SK-N-SH (cell line): ENCODE measurements around the gene ZNF219. TPM values are rescaled to one million over a fixed set of nuclear protein-coding genes. Genes with fewer than 3 reads are reported as not detected.

ENCODE experiments used
- CTCF ChIA-PET: fragments of 300-600, 350-600 bp; formaldehyde crosslinking; extraction: SDS; loops from one replicate; lab custom pipeline; 2021; lab: Yijun Ruan, JAX
- POLR2A ChIA-PET: fragments of 350-600 bp; sonication (Branson Sonifier 250); formaldehyde crosslinking; extraction: SDS; loops from one replicate; lab custom pipeline; 2020; ENCODE audit warnings: antibody characterized with exemption, inconsistent platforms; lab: Yijun Ruan, JAX
- DNase-seq: peaks from one replicate; pipeline ENCODE4 v3.0.0; 2012
- H2AFZ ChIP-seq: fragments of 200-600 bp; sonication (generic); 2 replicates; pipeline ENCODE4 v1.8.1; 2016; ENCODE audit warnings: antibody characterized with exemption, mild to moderate bottlenecking, low read depth
- H3F3A ChIP-seq: fragments of 200-600 bp; sonication (generic); replicated peaks from 2 replicates; pipeline ENCODE3; 2016; ENCODE audit warnings: antibody characterized with exemption, mild to moderate bottlenecking; ENCODE audit not compliant: insufficient read depth
- H3K27ac ChIP-seq, 2 experiments: fragments of 200-500 bp in 1 of 2; fragments of 200-600 bp in 1 of 2; sonication (Bioruptor generic) in 1 of 2; sonication (generic), shearing (Covaris generic) in 1 of 2; 2 replicates each; pipeline versions ENCODE4 v1.5.1 to v1.6.1; 2014 to 2016; ENCODE audit warnings: low read depth in 2 of 2, inconsistent platforms in 1 of 2, low read length in 1 of 2, mild to moderate bottlenecking in 1 of 2, mixed read lengths in 1 of 2
- H3K27me3 ChIP-seq: fragments of 200-600 bp; sonication (generic), shearing (Covaris generic); 2 replicates; pipeline ENCODE4 v1.6.1; 2016; ENCODE audit warnings: mixed run types; ENCODE audit not compliant: insufficient read depth
- H3K36me3 ChIP-seq, 2 experiments: fragments of 200-500 bp in 1 of 2; fragments of 200-600 bp in 1 of 2; sonication (Bioruptor generic) in 1 of 2; sonication (generic) in 1 of 2; replicated peaks in 1 of 2; 2 replicates each; pipeline versions ENCODE3 to v1.5.1; 2014 to 2016; ENCODE audit warnings: low read length in 1 of 2, mild to moderate bottlenecking in 1 of 2; ENCODE audit not compliant: insufficient read depth in 2 of 2, control insufficient read depth in 1 of 2
- H3K4me1 ChIP-seq, 2 experiments: fragments of 200-500 bp in 1 of 2; fragments of 200-600 bp in 1 of 2; sonication (Bioruptor generic) in 1 of 2; sonication (generic), shearing (Covaris generic) in 1 of 2; 2 replicates each; pipeline versions ENCODE4 v1.5.1 to v1.6.1; 2014 to 2016; ENCODE audit warnings: low read depth in 1 of 2, low read length in 1 of 2, mixed run types in 1 of 2; ENCODE audit not compliant: insufficient read depth in 2 of 2, control insufficient read depth in 1 of 2
- H3K4me2 ChIP-seq: fragments of 200-600 bp; sonication (generic), shearing (Covaris generic); 2 replicates; pipeline ENCODE4 v1.6.1; 2017; ENCODE audit warnings: mixed run types
- H3K4me3 ChIP-seq, 2 experiments: fragments of 200-500 bp in 1 of 2; fragments of 200-600 bp in 1 of 2; sonication (Bioruptor generic) in 1 of 2; sonication (generic), shearing (Covaris generic) in 1 of 2; 2 replicates each; pipeline versions ENCODE4 v1.5.1 to v1.8.1; 2014 to 2016; ENCODE audit warnings: low read depth in 2 of 2, inconsistent platforms in 1 of 2, low read length in 1 of 2, mild to moderate bottlenecking in 1 of 2, mixed read lengths in 1 of 2, moderate library complexity in 1 of 2
- H3K79me2 ChIP-seq: fragments of 200-600 bp; sonication (generic); 2 replicates; pipeline ENCODE4 v1.8.1; 2017; ENCODE audit warnings: mild to moderate bottlenecking; ENCODE audit not compliant: insufficient read depth
- H3K9ac ChIP-seq: fragments of 200-600 bp; sonication (generic); 2 replicates; pipeline ENCODE4 v1.6.1; 2017; ENCODE audit warnings: mixed run types
- H3K9me2 ChIP-seq: fragments of 200-600 bp; sonication (generic); 2 replicates; pipeline ENCODE4 v1.6.1; 2017; ENCODE audit warnings: mixed run types
- H3K9me3 ChIP-seq: fragments of 200-600 bp; sonication (generic); 2 replicates; pipeline ENCODE4 v1.6.1; 2017; ENCODE audit warnings: mixed run types, mild to moderate bottlenecking, moderate library complexity
- H4K20me1 ChIP-seq: fragments of 200-600 bp; sonication (generic); 2 replicates; pipeline ENCODE4 v1.6.1; 2017; ENCODE audit warnings: mild to moderate bottlenecking, mixed run types; ENCODE audit not compliant: insufficient read depth
- CHD2 ChIP-seq: fragments of 150-350 bp; IDR thresholded peaks from 2 replicates; pipeline ENCODE4 v1.6.1; 2018; ENCODE audit warnings: low read length; ENCODE audit not compliant: partially characterized antibody
- CTCF ChIP-seq: fragments of 200-600 bp; sonication (generic); IDR thresholded peaks from 2 replicates; pipeline ENCODE4 v1.6.1; 2017; ENCODE audit warnings: antibody characterized with exemption, mild to moderate bottlenecking, moderate library complexity
- ELF1 ChIP-seq: IDR thresholded peaks from 2 replicates; pipeline ENCODE4 v1.4.0; 2012
- EZH2phosphoT487 ChIP-seq: fragments of 200-600 bp; sonication (generic); IDR thresholded peaks from 2 replicates; pipeline ENCODE4 v1.6.1; 2017; ENCODE audit warnings: low read depth, mixed run types, mild to moderate bottlenecking, antibody characterized with exemption, moderate library complexity, borderline replicate concordance
- FOXM1 ChIP-seq: IDR thresholded peaks from 2 replicates; pipeline ENCODE4 v1.4.0; 2012; ENCODE audit warnings: low read depth, mild to moderate bottlenecking
- GABPA ChIP-seq: IDR thresholded peaks from 2 replicates; pipeline ENCODE4 v1.4.0; 2012; ENCODE audit warnings: low read depth, mild to moderate bottlenecking
- JUND ChIP-seq: IDR thresholded peaks from 2 replicates; pipeline ENCODE4 v1.4.0; 2012
- MAX ChIP-seq: IDR thresholded peaks from 2 replicates; pipeline ENCODE4 v1.4.0; 2012; ENCODE audit warnings: low read depth
- MXI1 ChIP-seq: IDR thresholded peaks from 2 replicates; pipeline ENCODE4 v1.6.1; 2012; ENCODE audit warnings: mild to moderate bottlenecking, low read depth, low read length, improper control_type of control experiment
- NRF1 ChIP-seq: IDR thresholded peaks from 2 replicates; pipeline ENCODE4 v1.6.1; 2012; ENCODE audit warnings: low read depth, mild to moderate bottlenecking, low read length
- PBX3 ChIP-seq: IDR thresholded peaks from 2 replicates; pipeline ENCODE4; 2012
- REST ChIP-seq: IDR thresholded peaks from 2 replicates; pipeline ENCODE4 v1.6.1; 2012; ENCODE audit warnings: mild to moderate bottlenecking, low read depth, low read length, moderate library complexity
- RFX5 ChIP-seq: IDR thresholded peaks from 2 replicates; pipeline ENCODE4 v1.6.1; 2012; ENCODE audit warnings: mild to moderate bottlenecking, improper control_type of control experiment, low read length
- SIN3A ChIP-seq: IDR thresholded peaks from 2 replicates; pipeline ENCODE4 v1.6.1; 2012; ENCODE audit warnings: low read depth, mild to moderate bottlenecking, low read length, moderate library complexity, borderline replicate concordance
- SMC3 ChIP-seq: IDR thresholded peaks from 2 replicates; pipeline ENCODE4 v1.6.1; 2012; ENCODE audit warnings: low read depth, low read length, improper control_type of control experiment
- TCF12 ChIP-seq: IDR thresholded peaks from 2 replicates; pipeline ENCODE4 v1.4.0; 2012
- USF2 ChIP-seq: fragments of 150-350 bp; IDR thresholded peaks from 2 replicates; pipeline ENCODE4 v1.6.1; 2017; ENCODE audit warnings: antibody characterized with exemption, low read length, low read depth, borderline replicate concordance
- YY1 ChIP-seq: IDR thresholded peaks from 2 replicates; pipeline ENCODE4 v1.4.0; 2012; ENCODE audit warnings: low read depth, mild to moderate bottlenecking
- WGBS: methylation state at CpG from one replicate; pipeline ENCODE4 v1.1.6; 2017; ENCODE audit warnings: low lambda C conversion rate; 5-methylcytosine and 5-hydroxymethylcytosine counted together
- polyA plus RNA-seq, 3 experiments: library from polyadenylated mRNA; depleted of rRNA; stranded (reverse); fragments of >200 nt; gene quantifications; 2 replicates each; pipeline ENCODE4 v1.2.3, GENCODE V29; 2012

The ZNF219 gene
- polyA plus RNA-seq, 1 of the 3 experiments (the other 2 are of a cell fraction), result 24.1 TPM

- Histone ChIP-seq H3K4me1 (peaks cover 9 to 24% of the 10 kb centered on the region in 2 experiments; a peak in 3 of 4 replicates), H4K20me1 (no peaks in the 10 kb centered on the region), H3K9me3 (no peaks in the 10 kb centered on the region), H3K79me2 (peaks cover 5% of the 10 kb centered on the region; the same call in 1 of the 2 replicates), H3K27ac (peak overlapping the region in 1 of 2 experiments; percentile 6; a peak in 1 of 4 replicates), H3K4me3 (no peak overlapping the region), H3K9ac (no peak overlapping the region), H3F3A (peaks cover 37% of the 10 kb centered on the region), H3K9me2 (no peaks in the 10 kb centered on the region), H3K4me2 (no peak overlapping the region), H2AFZ (no peak overlapping the region), H3K27me3 (no peaks in the 10 kb centered on the region), H3K36me3 (peaks cover 67 to 82% of the 10 kb centered on the region in 2 experiments)
- ChIA-PET POLR2A (interaction anchor here (1.2 to 1.7 kb wide), 2 partner anchors 13 kb away, joined by 4 to 11 read pairs; no protein-coding TSS in a partner anchor), CTCF (interaction anchor here (0.7 to 8.6 kb wide), 7 partner anchors 11 to 69 kb away, joined by 3 to 68 read pairs (median 10); partner anchors contain the start of genes ARHGEF40 and ZNF219)
- WGBS, result 99% methylated on average over 3 of the region's 11 CpGs
- TF ChIP-seq EZH2phosphoT487 (no peak), SMC3 (no peak), CTCF (no peak), REST (no peak), FOXM1 (no peak), PBX3 (no peak), JUND (no peak), YY1 (no peak), MXI1 (no peak), MAX (no peak), SIN3A (no peak), CHD2 (no peak), USF2 (no peak), NRF1 (no peak), RFX5 (no peak), GABPA (no peak), ELF1 (no peak), TCF12 (no peak)
- peak; percentile 16 for DNase-seq
Observed at GRCh38 chr14:21083565-21084325, 14.7 kb downstream of the ZNF219 start.
